Stimulated activated CD4-positive, alpha-beta T cell treated with anti-CD3 and anti-CD28 coated beads, Interleukin-15, amount 100 ng/mL, for 1 hour (primary cell): ENCODE data around the gene TYMP.

ENCODE experiments used
- DNase-seq, 2 donors: peaks; one replicate each; pipeline ENCODE4 v3.0.0-alpha.2; 2020; ENCODE audit warnings: low read depth in 1 of 2, low spot score in 1 of 2

TYMP gene

DNA sequence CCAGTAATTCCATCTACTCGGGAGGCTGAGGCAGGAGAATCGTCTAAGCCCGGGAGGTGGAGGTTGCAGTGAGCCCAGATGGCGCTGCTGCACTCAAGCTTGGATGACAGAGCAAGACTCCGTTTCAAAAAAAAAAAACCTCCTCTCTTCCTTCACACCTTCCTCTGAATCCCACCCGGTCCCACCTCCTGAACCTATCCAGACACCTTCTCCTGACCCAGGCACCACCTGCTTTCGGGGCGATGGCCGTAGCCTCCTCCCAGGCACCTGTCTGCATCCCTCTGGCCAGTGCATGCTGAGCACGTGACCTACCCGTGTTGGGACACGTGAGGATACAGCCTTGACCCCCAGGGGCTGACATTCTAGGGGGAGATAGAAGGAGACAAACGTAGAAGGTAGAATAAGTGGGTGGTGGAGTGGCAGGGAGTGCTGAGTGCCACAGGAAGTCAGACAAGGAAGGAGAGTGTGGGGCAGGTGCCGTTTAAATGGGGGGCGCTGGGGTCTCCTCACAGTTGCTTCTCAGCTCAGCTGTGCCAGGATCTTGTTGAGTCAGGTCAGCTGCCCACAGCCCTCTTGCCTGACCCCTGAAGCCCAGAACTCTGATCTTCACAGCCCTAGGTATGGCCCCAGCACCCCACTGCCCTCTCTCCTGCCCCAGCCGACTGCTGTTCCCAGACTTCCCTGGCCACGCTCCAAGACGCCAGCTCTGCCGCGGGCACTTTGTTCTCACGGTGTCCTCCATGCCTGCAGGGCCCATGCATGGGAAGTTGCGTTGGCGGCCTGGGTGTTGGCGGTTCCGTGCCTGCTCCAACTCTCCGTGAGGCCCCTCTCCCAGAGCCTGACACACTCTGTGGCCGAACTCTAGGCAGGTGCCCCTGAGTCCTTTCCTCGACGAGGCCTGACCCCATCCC is 44.3 kb downstream of the TYMP start:
- DNase-seq, result no peak

DNA sequence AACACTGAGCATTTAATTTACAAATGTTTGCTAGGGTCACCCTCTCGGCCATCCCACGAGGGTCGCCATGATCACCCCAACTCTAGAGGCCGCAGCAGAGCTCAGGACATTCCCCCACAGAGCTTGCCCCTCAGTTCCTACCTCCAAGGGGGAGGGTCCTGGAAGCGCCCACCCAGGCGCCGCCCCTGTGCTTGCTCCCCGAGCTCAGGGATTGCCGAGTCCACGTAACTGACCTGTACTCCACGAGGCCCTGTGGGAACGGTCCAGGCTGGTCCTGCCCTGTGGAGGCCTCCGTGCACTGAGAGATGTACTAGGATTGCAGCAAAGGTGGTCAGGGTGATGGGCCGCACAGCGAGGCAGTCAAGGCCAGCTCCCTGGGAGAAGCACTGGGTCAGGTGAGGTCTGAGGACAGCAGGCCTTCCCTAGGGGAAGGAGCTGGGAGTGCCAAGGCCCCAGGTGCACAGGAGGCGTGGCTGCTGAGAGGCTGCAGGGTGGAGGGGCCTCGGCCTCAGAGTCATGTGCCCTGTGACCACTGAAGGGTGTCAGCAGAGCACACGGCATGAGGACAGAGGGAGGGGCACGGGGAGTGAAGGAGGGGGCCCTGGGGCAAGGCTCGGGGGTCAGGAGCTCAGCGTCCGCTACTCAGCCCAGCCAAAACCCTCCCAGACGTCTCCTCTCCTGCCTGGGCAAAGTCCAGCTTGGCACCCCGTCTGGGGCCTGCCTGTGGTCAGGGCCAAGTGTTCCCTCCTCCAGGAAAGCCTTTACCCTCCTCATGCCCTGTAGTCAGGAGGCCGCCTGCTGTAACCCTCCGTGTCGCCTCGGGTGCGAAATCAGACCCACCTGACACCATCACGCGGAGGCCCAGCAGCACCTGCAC is 45.6 kb downstream of the TYMP start:
- DNase-seq, result no peak

DNA sequence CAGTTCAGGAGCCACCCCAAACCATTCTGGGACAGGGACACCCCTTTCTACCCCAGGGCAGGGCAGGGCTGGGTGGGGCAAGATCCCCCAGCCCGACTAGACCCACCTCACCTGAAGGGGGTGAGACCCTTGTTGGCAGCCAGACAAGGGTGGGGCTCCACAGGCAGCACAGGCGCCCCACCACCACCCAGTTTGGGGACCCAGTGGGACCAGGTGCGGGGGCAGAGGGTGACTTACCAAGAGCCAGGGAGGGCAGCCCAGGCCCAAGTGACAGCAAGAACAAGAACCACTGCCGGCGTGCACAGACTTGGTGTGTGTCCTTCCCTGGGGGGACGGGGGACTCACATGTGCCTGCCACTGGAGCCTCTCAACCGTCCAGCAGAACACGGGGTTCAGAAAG is 46.3 kb downstream of the TYMP start:
- DNase-seq, result no peak

DNA sequence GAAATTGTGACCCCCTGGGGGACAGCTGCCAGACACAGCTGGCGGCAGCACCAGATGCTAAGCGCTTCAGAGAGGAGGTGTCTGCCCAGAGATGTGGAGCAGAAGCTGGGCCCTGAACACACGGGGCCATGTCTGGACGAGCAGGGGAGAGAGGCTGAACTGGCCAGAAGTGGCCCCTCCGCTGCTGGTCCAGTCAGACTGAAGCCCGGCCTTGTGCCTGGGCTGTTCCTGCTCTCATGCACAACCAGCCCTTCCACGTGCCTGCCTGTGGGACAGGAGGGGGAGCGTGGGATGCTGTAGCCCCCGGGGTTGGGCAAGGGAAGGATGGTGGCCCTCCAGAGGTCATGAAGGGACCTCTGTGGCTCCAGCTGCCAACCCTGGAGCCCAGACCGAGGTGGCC is 46.7 kb downstream of the TYMP start:
- no peak for DNase-seq

DNA sequence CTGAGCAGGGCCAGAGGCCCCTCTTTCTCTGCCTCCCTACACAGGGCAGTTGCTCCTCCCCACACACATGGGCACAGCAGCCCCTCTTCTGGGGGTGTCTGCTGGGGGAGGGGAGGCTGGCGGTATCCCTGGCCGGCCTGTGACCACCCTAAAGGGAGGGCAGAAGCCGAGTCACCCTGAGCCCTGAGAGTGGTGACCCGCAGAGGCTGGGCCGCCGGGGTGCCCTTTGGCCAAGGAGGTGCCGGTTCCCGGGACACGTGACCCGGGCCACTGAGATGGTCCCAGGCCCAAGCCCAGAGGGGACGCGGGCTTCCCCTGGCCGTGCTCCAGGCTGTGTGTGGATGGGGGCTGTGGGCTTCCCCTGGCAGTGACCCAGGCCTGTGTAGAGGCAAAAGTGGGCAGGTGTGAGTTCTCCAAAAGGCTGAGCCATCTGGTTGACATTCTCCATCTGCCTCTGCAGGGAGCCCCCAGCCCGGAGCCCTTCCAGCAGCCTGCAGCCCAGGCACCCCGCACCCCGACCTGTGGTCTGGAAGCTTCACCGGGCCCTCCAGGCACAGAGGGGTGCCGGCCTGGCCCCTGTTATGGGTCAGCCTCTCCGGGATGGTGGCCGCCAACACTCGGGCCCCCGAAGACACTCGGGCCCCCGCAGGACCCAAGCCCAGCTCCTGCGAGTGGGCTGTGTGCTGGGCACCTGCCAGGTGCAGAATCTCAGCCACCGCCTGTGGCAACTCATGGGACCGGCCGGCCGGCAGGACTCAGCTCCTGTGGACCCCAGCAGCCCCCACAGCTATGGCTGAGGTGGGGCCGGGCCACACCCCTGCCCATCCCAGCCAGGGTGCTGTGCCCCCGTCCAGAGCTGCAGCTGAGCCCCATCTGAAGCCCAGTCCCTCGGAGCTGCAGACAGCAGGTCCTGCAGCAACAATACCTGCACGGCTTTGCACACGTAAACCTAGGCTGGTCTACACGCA is 47.4 kb downstream of the TYMP start:
- no peak for DNase-seq

DNA sequence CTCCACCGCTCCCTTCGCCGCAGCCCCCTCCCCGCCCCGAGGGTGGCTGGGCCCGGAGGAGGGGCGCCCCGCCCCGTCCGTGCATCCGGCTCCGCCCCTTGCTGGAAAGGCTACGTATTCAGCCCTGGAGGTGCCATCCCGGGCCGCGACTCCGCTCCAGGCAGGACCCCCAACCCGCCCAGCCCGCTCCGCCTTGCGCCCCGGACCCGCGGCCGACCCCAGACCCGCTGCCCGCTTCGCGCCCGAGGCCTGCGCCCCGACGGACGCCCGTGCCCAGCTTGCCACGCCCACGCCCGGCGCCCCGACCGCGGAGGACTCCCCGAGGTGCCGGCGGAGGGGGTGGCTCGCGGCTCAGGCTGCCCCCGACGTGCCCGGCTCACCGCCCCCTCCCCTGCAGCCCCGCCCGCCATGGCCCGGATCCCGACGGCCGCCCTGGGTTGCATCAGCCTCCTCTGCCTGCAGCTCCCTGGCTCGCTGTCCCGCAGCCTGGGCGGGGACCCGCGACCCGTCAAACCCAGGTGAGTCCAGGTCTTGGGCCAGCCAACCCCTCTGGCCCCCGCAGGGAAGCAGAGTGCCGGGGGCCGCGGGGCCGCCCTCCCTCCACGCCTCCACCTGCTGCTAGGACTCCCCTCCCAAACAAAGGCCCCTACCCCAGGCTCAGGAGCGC is 48.2 kb downstream of the TYMP start, which contains the start of gene ADM2:
ADM2 (plus strand) TSS at position 104 of the 667 bp plus-strand sequence; CDS start at position 409, 305 bp downstream.
- peak; percentile 50 to 60 for DNase-seq

DNA sequence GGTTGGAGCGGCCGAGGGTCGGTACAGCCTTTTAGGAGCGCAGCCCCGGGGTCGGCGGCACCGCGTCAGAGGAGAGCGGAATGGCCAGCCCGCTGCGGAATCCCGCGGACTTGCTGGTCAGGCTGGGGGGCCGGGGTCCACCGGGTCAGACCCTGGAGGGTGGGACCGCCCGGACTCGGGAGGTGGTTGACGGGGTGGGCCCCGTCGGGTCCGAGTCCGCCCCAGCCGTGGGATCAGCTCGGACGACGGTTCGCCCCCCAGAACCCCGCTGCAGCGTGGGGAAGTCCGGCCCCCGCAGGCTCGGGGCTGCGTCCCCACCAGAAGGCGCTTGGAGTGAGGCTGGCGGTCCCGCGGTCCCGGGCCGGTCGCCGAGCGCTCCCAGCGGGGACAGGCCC is 48.8 kb downstream of the TYMP start:
- DNase-seq, result no peak

DNA sequence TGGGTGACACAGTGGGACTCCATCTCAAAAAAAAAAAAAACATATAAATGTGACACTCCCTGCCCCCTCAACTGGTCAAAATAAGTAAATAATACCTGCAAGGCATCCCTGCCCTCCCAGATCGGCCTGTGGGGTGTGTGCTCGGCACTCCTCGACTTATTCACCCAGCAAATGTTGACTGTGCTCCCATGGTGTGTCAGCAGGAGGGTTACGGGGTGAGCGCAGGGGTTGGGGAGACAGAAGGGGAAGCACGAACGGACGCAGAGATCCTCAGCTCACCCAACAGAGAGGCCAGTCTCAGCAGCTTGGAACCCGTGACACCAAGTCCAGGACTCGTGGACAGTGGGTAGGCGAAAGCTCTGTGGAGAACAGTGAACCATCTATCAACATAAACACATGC is 50.1 kb downstream of the TYMP start:
- no peak for DNase-seq

DNA sequence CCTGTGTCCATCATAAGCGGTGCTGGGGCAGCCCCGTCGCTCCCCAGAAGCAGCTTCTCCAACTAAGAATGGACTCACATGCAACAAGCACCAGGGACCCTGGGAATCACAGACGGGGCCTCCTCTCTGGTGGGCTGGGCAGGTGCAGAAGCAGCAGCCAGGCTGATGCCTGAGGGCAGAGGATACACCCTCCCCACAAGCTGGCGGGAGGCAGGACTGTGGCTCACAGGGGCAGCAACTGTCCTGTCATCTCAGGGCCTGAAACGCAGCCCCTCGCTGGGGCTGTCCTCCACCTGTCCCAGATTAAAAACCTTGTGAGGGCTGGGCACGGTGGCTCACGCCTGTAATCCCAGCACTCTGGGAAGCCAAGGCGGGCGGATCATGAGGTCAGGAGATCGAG is 51.9 kb downstream of the TYMP start:
- no peak for DNase-seq

DNA sequence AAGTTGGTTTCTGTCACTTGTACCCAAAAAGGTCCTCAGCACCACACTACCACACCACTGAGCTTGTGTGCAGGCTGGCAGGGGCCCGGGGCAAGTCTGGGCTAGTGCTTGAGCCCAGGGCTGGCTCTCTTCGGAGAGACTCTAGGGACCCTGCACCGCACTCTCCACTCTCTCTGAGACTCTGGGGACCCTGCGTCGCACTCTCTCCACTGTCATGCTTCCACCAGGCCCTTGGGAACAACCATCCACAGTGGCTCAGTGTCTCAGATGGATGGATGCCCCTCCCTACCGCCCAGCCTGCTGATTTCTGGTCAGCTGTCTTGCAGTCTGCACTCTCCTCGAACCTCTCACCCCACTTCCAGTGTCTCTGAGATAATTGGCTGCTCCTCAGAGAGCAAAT is 52.9 kb downstream of the TYMP start:
- DNase-seq, result no peak
